Stimulated activated naive B cell treated with anti-CD40 and anti-IgM and Interleukin-4, amounts not matched to agents 10 μg/mL and 1 μg/mL and 100 μg/mL, for 72 hours (primary cell): Measurements from ENCODE around the gene RNF166.
A peak's percentile ranks its signal among the peaks of the same experiment; 100 is the strongest.

Experiments
- ATAC-seq, 2 donors: fragments of 150-1000 bp; cut with Tn5 transposase; replicated peaks; 2 replicates each; pipeline ENCODE4 v1.10.0; 2021; ENCODE audit warnings: moderate library complexity in 1 of 2
- DNase-seq: peaks from one replicate; pipeline ENCODE4 v3.0.0; 2021
- H3K27ac Mint-ChIP-seq: one replicate; pipeline ENCODE4 v1.8.0; 2022; ENCODE audit warnings: mild to moderate bottlenecking, mixed read lengths
- H3K27me3 Mint-ChIP-seq, 2 donors: one replicate each; pipeline ENCODE4 v1.8.0; 2022; ENCODE audit warnings: mixed read lengths in 2 of 2
- H3K36me3 Mint-ChIP-seq, 2 donors: one replicate each; pipeline ENCODE4 v1.8.0; 2022; ENCODE audit warnings: mixed read lengths in 2 of 2, mild to moderate bottlenecking in 1 of 2
- H3K4me1 Mint-ChIP-seq, 2 donors: one replicate each; pipeline ENCODE4 v1.8.0; 2022; ENCODE audit warnings: mixed read lengths in 2 of 2, mild to moderate bottlenecking in 1 of 2
- H3K4me3 Mint-ChIP-seq, 2 donors: one replicate each; pipeline ENCODE4 v1.8.0; 2022; ENCODE audit warnings: mild to moderate bottlenecking in 2 of 2, mixed read lengths in 2 of 2, moderate library complexity in 1 of 2
- H3K9me3 Mint-ChIP-seq, 2 donors: one replicate each; pipeline ENCODE4 v1.8.0; 2022; ENCODE audit warnings: mixed read lengths in 2 of 2, mild to moderate bottlenecking in 1 of 2

The RNF166 gene

DNA sequence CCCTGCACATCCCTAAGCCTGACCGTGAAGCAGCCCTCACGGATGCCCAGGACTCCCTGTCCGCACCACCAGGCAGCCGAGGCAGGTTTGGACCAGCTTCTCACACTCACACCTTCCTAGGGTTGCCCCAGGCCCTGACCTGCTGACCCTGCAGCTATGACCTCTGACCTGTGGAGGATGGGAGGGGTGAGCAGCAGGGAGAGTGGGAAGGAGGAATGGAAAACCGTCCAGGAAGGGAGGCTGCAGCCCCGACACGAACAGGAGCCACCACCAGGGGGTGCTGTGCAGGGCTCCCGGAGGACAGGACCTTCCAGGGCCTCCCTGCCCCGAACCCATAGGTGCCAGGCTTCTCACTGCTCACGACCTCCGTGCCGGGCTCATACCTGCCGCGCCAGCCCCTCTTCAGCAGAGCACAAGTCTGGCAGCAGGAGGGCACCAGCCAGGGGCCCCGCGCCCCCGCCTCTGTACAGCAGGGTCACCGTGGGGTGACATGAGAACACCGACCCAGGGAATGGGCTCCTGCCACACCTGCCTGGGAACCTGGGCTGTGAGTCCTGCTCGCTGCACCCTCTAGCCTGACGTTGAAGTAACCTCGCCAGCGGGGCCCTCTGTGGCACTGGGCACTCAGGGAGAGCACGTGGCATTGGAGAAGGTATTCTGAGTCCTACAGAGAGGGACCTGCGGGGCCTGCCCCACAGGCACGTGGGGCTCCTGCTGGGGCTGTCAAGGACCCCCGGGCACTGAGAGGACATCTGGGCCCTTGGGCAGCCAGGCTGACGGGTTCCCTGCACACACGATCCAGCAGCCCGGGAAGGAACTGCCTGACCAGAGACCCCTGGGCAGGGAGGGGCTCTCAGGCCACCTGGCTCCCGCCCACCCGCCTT is 37.7 kb upstream of the RNF166 start:
- Mint-ChIP-seq H3K4me3 (no peak overlapping the region), H3K9me3 (no peaks in the 10 kb centered on the region)
- peak; percentile 35 for DNase-seq

DNA sequence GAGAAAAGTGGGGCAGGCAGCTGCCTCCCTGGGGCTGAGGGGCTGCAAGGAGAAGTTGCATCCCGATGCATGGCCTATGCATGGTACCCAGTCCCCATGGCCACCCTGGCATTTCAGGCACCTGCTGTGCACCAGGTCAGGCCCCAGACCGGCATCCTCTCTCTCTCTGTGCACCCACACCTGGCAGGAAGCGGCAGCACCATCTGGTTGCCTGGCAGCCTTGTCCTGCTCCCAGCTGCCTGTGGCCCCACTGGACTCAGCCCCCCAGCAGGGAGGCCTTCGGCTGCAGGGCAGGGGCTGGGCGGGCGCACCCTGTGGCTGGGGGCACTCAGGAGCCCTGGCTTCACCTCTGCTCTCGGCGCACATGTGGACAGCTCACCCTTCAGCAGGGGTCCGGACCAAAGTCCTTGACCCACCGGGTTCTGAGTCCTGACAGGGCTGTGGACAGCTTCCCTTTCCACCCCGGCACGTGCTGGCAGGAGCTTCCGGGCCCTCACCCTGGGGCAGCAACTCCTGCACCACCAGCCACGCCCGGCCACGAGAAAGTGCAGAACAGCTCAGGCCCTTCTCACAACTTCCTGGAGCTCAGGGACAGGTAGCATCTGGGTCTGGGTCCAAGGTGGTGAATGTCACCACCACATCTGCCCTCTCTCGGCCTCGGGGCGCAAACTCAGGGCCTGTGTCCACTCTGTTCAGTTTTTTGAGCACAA is 36.8 kb upstream of the RNF166 start:
- DNase-seq = no peak
- no peaks in the 10 kb centered on the region for H3K9me3 Mint-ChIP-seq
- no peak overlapping the region for H3K4me3 Mint-ChIP-seq
- no peaks in the 10 kb centered on the region for H3K27me3 Mint-ChIP-seq
- no peak overlapping the region for H3K27ac Mint-ChIP-seq
- peaks cover 40 to 57% of the 10 kb centered on the region in 2 donors for H3K4me1 Mint-ChIP-seq
- ATAC-seq = no peak
- H3K36me3 Mint-ChIP-seq = peaks cover 16 to 20% of the 10 kb centered on the region in 2 donors

More for the DNA sequence above, 37.7 kb upstream of the RNF166 start:
- ATAC-seq = peak; percentile 22 to 24
- H3K36me3 Mint-ChIP-seq = peaks cover 13 to 17% of the 10 kb centered on the region in 2 donors
- H3K27ac Mint-ChIP-seq = no peak overlapping the region
- peaks cover 38 to 51% of the 10 kb centered on the region in 2 donors for H3K4me1 Mint-ChIP-seq
- H3K27me3 Mint-ChIP-seq = no peaks in the 10 kb centered on the region

GRCh38 chr16:88741368-88741767 is 35.2 kb upstream of the RNF166 start:
- H3K27ac Mint-ChIP-seq = no peak overlapping the region
- H3K9me3 Mint-ChIP-seq = no peaks in the 10 kb centered on the region
- DNase-seq (no peak), ATAC-seq (no peak)
- no peaks in the 10 kb centered on the region for H3K27me3 Mint-ChIP-seq
- H3K4me3 Mint-ChIP-seq = no peak overlapping the region
- peaks cover 33 to 48% of the 10 kb centered on the region in 2 donors for H3K4me1 Mint-ChIP-seq
- peaks cover 12 to 21% of the 10 kb centered on the region in 2 donors for H3K36me3 Mint-ChIP-seq

GRCh38 chr16:88740727-88741055 is 34.5 kb upstream of the RNF166 start:
- ATAC-seq (no peak), DNase-seq (no peak)
- Mint-ChIP-seq H3K9me3 (no peaks in the 10 kb centered on the region), H3K4me3 (no peak overlapping the region), H3K36me3 (peaks cover 13 to 19% of the 10 kb centered on the region in 2 donors), H3K27ac (no peak overlapping the region), H3K27me3 (no peaks in the 10 kb centered on the region), H3K4me1 (peaks cover 27 to 41% of the 10 kb centered on the region in 2 donors)

- H3K27me3 Mint-ChIP-seq = no peaks in the 10 kb centered on the region
- peaks cover 25 to 36% of the 10 kb centered on the region in 2 donors for H3K4me1 Mint-ChIP-seq
- H3K36me3 Mint-ChIP-seq = peaks cover 13 to 22% of the 10 kb centered on the region in 2 donors
- no peak overlapping the region for H3K4me3 Mint-ChIP-seq
- DNase-seq = no peak
- ATAC-seq = no peak
- no peak overlapping the region for H3K27ac Mint-ChIP-seq
- no peaks in the 10 kb centered on the region for H3K9me3 Mint-ChIP-seq
These were observed 33.9 kb upstream of the RNF166 start for GRCh38 chr16:88739977-88740726.

DNA sequence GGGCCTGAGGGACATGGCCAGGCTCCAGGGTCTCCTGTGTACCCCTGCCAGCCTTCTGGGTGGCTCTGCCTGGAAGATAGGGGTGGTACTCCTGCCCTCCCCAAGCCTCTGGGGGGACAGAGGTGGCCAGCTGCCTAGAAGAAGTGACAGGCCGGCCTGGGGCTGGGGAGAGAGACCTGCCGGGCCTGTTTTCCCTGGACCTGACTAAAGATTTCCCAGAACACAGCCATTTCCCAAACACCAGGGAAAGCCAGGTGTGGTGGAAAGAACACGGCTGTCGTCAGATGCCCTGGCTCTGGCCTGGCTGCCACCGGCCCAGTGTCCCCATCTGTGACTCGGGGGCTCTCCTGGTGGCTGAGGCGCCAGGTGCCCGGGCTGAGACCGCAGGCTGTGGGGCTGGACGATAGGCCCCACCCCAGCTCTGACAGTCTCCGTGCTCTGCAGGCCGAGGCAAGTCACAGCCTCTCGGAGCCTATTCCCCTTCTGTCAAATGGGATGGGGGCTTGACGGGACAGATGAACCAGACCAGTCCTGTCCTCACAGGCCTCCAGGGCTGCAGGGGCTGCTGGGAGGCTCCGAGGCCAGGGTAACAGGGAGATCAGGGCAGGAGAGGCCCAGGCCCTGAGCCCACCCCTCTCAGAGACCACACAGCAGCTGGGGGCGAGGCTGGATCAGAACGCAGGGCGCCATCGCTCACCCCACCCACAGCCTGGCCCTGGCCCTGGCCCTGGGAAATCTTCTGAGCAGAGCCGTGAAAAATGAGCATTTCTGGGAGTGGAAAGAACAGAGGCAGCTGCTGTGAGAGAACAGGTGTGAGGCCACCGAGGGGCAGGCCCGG is 33.1 kb upstream of the RNF166 start:
- Mint-ChIP-seq H3K27ac (no peak overlapping the region), H3K9me3 (no peaks in the 10 kb centered on the region), H3K36me3 (peaks cover 13 to 22% of the 10 kb centered on the region in 2 donors), H3K4me3 (no peak overlapping the region), H3K4me1 (peaks cover 19 to 28% of the 10 kb centered on the region in 2 donors), H3K27me3 (no peaks in the 10 kb centered on the region)
- ATAC-seq (no peak), DNase-seq (no peak)

DNA sequence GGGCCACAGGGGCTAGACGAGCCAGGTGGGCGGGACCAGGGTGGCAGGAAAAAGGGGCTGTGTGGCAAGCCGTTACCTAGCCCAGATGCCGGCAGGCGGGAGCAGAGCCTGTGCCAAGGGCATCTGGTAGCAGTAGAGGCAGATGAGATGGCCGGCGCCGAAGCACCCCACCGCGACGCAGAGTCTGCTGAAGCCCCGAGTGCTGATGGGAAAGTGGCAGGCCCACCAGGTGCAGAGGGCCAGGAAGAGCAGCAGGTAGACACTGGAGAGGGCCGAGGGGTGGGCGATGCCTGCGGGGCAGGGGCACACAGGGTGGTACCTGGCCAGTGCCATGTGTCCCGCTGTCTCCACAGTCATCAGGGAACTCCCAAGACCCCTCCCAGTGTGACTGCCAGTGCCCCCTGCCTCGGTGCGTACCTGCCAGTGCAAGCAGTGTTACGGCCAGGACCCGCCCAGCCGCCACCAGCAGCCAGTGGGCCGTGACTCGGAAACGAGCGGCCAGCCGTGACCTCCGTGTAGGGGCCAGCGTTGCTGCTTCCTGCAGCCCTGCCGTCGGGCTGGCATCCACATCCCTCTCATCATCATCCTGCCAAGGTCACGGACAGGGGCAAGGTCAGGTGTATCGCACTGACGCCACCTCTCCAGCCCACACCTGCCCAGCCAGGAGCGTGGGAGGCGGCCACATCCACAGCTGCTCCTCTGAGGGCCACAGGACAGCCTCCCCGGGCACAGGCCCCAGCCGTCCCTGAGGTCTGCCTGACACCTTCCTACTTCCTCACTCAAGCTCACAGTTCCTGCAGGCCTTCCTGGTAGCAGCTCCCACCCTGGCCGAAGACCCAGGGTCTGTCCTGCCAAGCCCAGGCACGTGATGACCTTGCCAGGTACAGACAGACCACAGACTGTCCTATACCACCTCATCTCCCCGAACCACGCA is 32.2 kb upstream of the RNF166 start:
- Mint-ChIP-seq H3K36me3 (peaks cover 13 to 25% of the 10 kb centered on the region in 2 donors), H3K27me3 (no peaks in the 10 kb centered on the region), H3K27ac (peak overlapping the region; percentile 88), H3K4me3 (peak overlapping the region in 1 of 2 donors; percentile 5), H3K9me3 (no peaks in the 10 kb centered on the region), H3K4me1 (peaks cover 12 to 19% of the 10 kb centered on the region in 2 donors)
- no peak for DNase-seq
- ATAC-seq = no peak

DNA sequence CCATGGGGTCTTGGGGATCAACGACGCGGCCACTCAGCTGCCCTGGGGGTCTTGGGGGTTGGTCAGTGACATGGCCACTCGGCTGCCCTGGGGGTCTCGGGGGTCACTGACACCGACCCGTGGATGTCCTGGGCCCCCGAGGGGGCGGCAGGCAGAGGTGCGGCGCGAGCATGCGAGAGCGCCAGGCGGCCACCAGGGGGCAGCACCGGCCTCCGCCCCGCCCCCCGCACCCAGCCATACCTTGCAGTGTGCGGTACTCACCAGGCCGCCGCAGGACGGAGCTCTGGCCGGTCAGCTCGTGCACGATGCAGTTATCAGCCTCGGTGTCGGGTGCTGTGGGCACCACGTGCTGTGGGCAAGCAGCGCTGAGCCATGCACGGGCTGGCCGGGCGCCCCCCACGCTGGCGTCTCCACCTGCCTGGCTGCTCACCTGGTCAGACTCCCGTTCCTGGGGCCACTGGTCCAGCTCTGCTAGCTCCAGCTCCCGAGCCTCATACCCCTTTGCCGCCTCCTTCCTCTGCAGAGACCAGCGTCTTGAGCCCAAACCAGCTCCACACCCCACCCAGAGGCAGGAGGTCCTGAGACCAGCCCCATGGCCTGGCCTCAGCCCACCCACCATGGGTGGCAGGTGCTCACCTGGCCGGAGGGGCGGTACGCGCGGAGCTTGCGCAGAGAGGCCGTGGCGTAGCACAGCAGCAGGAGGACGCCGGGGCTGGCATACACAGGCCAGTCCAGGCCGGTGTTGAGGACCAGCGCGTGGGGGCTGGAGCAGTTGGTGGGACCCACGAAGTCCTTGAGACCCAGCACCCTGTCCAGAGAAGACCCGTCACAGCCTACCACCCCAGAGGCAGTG is 31.3 kb upstream of the RNF166 start:
- peaks cover 16 to 29% of the 10 kb centered on the region in 2 donors for H3K36me3 Mint-ChIP-seq
- no peak overlapping the region for H3K4me3 Mint-ChIP-seq
- peak; percentile 73 for DNase-seq
- peak; percentile 94 for ATAC-seq
- H3K4me1 Mint-ChIP-seq = peaks cover 13 to 17% of the 10 kb centered on the region in 2 donors
- H3K27me3 Mint-ChIP-seq = no peaks in the 10 kb centered on the region
- no peak overlapping the region for H3K27ac Mint-ChIP-seq
- no peaks in the 10 kb centered on the region for H3K9me3 Mint-ChIP-seq

GRCh38 chr16:88736496-88736895 is 30.3 kb upstream of the RNF166 start:
- Mint-ChIP-seq H3K4me1 (peaks cover 13 to 17% of the 10 kb centered on the region in 2 donors), H3K9me3 (no peaks in the 10 kb centered on the region), H3K4me3 (no peak overlapping the region), H3K27me3 (no peaks in the 10 kb centered on the region), H3K36me3 (peaks cover 14 to 34% of the 10 kb centered on the region in 2 donors), H3K27ac (no peak overlapping the region)
- DNase-seq (no peak), ATAC-seq (no peak)

- no peak overlapping the region for H3K27ac Mint-ChIP-seq
- H3K9me3 Mint-ChIP-seq = no peaks in the 10 kb centered on the region
- ATAC-seq (no peak), DNase-seq (no peak)
- no peaks in the 10 kb centered on the region for H3K27me3 Mint-ChIP-seq
- peaks cover 17% of the 10 kb centered on the region in 2 donors for H3K4me1 Mint-ChIP-seq
- H3K4me3 Mint-ChIP-seq = no peak overlapping the region
- peaks cover 16 to 34% of the 10 kb centered on the region in 2 donors for H3K36me3 Mint-ChIP-seq
These were observed 29.9 kb upstream of the RNF166 start for GRCh38 chr16:88736088-88736487.

- DNase-seq (no peak), ATAC-seq (no peak)
- Mint-ChIP-seq H3K27me3 (no peaks in the 10 kb centered on the region), H3K27ac (no peak overlapping the region), H3K9me3 (no peaks in the 10 kb centered on the region), H3K36me3 (peaks cover 17 to 37% of the 10 kb centered on the region in 2 donors), H3K4me1 (peaks cover 17 to 18% of the 10 kb centered on the region in 2 donors), H3K4me3 (no peak overlapping the region)
These were observed 29.4 kb upstream of the RNF166 start for GRCh38 chr16:88735616-88736015.

GRCh38 chr16:88735121-88735520 is 28.9 kb upstream of the RNF166 start:
- ATAC-seq = no peak
- Mint-ChIP-seq H3K4me1 (peaks cover 17 to 18% of the 10 kb centered on the region in 2 donors), H3K4me3 (no peak overlapping the region), H3K9me3 (no peaks in the 10 kb centered on the region), H3K27ac (no peak overlapping the region), H3K27me3 (no peaks in the 10 kb centered on the region), H3K36me3 (peaks cover 17 to 40% of the 10 kb centered on the region in 2 donors)
- no peak for DNase-seq
